Suprapubic skin (tissue), 4 donors: ENCODE results near the gene MAOA. TPM values are rescaled to one million over a fixed set of nuclear protein-coding genes. Genes with fewer than 3 reads are reported as not detected.
"Not testable (repeated sequence)": the region's sequence is repeated elsewhere in the genome, so short reads cannot be mapped to it uniquely, and the experiment has no call there.

Experiments
- DNase-seq, 2 donors: peaks; one replicate each; pipeline ENCODE4 v3.0.0-alpha.2; 2019; ENCODE audit warnings: low spot score in 2 of 2
- H3K27ac ChIP-seq: fragments of 200-600 bp; sonication (generic); one replicate; pipeline ENCODE4 v1.5.1; 2019
- H3K27me3 ChIP-seq: fragments of 200-600 bp; sonication (generic); one replicate; pipeline ENCODE4 v1.5.1; 2019
- H3K36me3 ChIP-seq: fragments of 200-600 bp; sonication (generic); one replicate; pipeline ENCODE4 v1.5.1; 2019
- H3K4me1 ChIP-seq: fragments of 200-600 bp; sonication (generic); one replicate; pipeline ENCODE4 v1.5.1; 2019
- H3K4me3 ChIP-seq: fragments of 200-600 bp; sonication (generic); one replicate; pipeline ENCODE4 v1.5.1; 2019; ENCODE audit warnings: mild to moderate bottlenecking
- H3K9me3 ChIP-seq: fragments of 200-600 bp; sonication (generic); one replicate; pipeline ENCODE4 v1.5.1; 2019
- CTCF ChIP-seq, 2 donors: fragments of 200-600 bp in 1 of 2; fragments of 450-650 bp in 1 of 2; sonication (generic) in 1 of 2; IDR thresholded peaks; one replicate each; pipeline ENCODE4 v1.5.1; 2016 to 2019; ENCODE audit warnings: antibody characterized with exemption in 2 of 2, mild to moderate bottlenecking in 1 of 2, moderate library complexity in 1 of 2
- EP300 ChIP-seq: sonication (generic); formaldehyde crosslinking; IDR thresholded peaks from one replicate; pipeline ENCODE4 v1.6.1; 2017; ENCODE audit warnings: antibody characterized with exemption
- POLR2A ChIP-seq, 2 donors: fragments of 450-650 bp; IDR thresholded peaks; one replicate each; pipeline ENCODE4 v1.6.1; 2017; ENCODE audit warnings: antibody characterized with exemption in 2 of 2, mild to moderate bottlenecking in 2 of 2, moderate library complexity in 2 of 2
- POLR2AphosphoS5 ChIP-seq, 3 donors: sonication (generic); formaldehyde crosslinking; IDR thresholded peaks; one replicate each; pipeline ENCODE4 v1.6.1; 2017; ENCODE audit warnings: antibody characterized with exemption in 3 of 3
- WGBS: methylation state at CpG from one replicate; pipeline ENCODE4 v1.1.5; 2018; 5-methylcytosine and 5-hydroxymethylcytosine counted together
- total RNA-seq, 4 donors: library from RNA; depleted of rRNA; stranded (reverse); fragments of >200 nt; gene quantifications; one replicate each; pipeline ENCODE4 v1.1.0, GENCODE V29; 2016

Gene MAOA
- 100 to 1,000 TPM; 123 to 166 (median 132) TPM for total RNA-seq

DNA sequence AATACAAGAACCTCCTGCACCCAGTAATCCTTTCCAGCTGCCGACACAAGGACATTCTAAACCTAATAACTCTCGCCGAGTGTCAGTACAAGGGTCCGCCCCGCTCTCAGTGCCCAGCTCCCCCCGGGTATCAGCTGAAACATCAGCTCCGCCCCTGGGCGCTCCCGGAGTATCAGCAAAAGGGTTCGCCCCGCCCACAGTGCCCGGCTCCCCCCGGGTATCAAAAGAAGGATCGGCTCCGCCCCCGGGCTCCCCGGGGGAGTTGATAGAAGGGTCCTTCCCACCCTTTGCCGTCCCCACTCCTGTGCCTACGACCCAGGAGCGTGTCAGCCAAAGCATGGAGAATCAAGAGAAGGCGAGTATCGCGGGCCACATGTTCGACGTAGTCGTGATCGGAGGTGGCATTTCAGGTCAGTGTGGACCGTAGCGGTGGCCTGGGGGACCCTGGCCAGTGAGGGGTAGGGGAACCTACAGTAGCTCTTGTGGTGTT is at the start of gene MAOA:
MAOA (plus strand) TSS at position 295 of the 490 bp plus-strand sequence; CDS start at position 338, 43 bp downstream.
- no peaks in the 10 kb centered on the region for H3K27me3 ChIP-seq
- no peaks in the 10 kb centered on the region for H3K9me3 ChIP-seq
- H3K27ac ChIP-seq = peak within 1 kb of the TSS; percentile 94
- no peaks in the 10 kb centered on the region for H3K36me3 ChIP-seq
- no peak for TF ChIP-seq POLR2A (IDR thresholded peaks at IDR 0.05)
- no peak for TF ChIP-seq CTCF (IDR thresholded peaks at IDR 0.05)
- TF ChIP-seq POLR2AphosphoS5 (IDR thresholded peaks at IDR 0.05) = no peak
- no peak for TF ChIP-seq EP300
- H3K4me3 ChIP-seq = peak within 1 kb of the TSS; percentile 69
- peaks cover 7% of the 10 kb centered on the region for H3K4me1 ChIP-seq
- WGBS = 52% methylated on average over 28 of the region's 29 CpGs
- peak; percentile 91 to 92 for DNase-seq

GRCh38 chrX:43612400-43612799 is 43.7 kb upstream of the MAOA start:
- Histone ChIP-seq H3K4me3 (no peak overlapping the region), H3K36me3 (no peaks in the 10 kb centered on the region), H3K27me3 (no peaks in the 10 kb centered on the region), H3K4me1 (peaks cover 5% of the 10 kb centered on the region), H3K27ac (no peak overlapping the region), H3K9me3 (no peaks in the 10 kb centered on the region)
- TF ChIP-seq EP300 = no peak
- TF ChIP-seq POLR2A (IDR thresholded peaks at IDR 0.05) = no peak
- TF ChIP-seq POLR2AphosphoS5 (IDR thresholded peaks at IDR 0.05) = no peak
- no peak for TF ChIP-seq CTCF (IDR thresholded peaks at IDR 0.05)
- DNase-seq = no peak

DNA sequence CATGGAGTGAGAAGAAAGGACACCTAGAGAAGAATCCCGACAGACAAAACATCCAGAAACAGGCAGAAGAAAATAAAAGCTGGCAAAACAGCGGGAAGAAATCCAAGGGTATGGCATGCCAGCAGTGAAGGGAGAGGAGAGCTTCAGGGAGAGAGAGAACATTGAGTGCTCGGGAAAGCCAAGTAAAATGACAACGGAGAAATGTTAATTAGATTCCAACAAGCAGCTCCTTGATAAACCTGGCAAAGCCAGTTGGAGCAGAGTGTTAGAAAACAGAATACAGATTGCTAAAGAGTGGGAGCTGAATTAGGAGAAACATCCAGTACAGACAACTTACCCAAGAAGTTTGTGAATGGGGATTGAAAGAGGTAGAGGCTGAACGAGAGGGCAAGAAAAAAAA is 40.4 kb upstream of the MAOA start:
- Histone ChIP-seq H3K4me1 (peaks cover 5% of the 10 kb centered on the region), H3K27me3 (no peaks in the 10 kb centered on the region), H3K9me3 (no peaks in the 10 kb centered on the region), H3K27ac (peak overlapping the region; percentile 49), H3K4me3 (no peak overlapping the region), H3K36me3 (no peaks in the 10 kb centered on the region)
- no peak for TF ChIP-seq EP300
- no peak for TF ChIP-seq CTCF (IDR thresholded peaks at IDR 0.05)
- WGBS = 55% methylated on average over 5 of the region's 5 CpGs
- DNase-seq = no peak

GRCh38 chrX:43618366-43619205 is 37.5 kb upstream of the MAOA start:
- no peak overlapping the region for H3K27ac ChIP-seq
- H3K27me3 ChIP-seq = no peaks in the 10 kb centered on the region
- H3K4me1 ChIP-seq = peaks cover 5% of the 10 kb centered on the region
- no peak for TF ChIP-seq EP300
- TF ChIP-seq POLR2A (IDR thresholded peaks at IDR 0.05) = no peak
- TF ChIP-seq POLR2AphosphoS5 (IDR thresholded peaks at IDR 0.05) = no peak
- TF ChIP-seq CTCF (IDR thresholded peaks at IDR 0.05) = no peak
- no peaks in the 10 kb centered on the region for H3K36me3 ChIP-seq
- no peaks in the 10 kb centered on the region for H3K9me3 ChIP-seq
- WGBS = 65% methylated on average over 3 of the region's 3 CpGs
- no peak overlapping the region for H3K4me3 ChIP-seq
- DNase-seq = no peak

DNA sequence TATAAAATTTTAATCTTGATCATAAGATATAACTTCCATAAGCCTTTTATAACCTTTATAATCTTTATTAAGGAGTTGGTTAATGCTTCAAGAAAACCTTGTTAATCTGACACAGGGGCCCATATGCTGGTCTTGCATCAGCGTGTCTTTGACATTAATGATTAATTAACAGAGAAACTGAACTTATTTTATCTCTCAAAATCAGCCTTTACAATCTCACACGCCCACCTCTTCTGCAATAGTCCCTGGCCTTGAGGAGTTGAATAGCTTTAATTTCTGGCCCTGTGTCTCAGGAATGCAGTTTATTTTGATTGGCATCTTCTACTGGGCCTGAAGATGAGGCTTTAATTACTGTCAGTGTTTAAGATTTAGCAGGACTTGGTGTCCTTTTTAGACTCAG is 36.2 kb upstream of the MAOA start:
- H3K4me3 ChIP-seq, H3K36me3 ChIP-seq, DNase-seq, H3K4me1 ChIP-seq, H3K27me3 ChIP-seq, H3K9me3 ChIP-seq, H3K27ac ChIP-seq: not testable (repeated sequence)
- WGBS = 56% methylated on average over 2 of the region's 2 CpGs

DNA sequence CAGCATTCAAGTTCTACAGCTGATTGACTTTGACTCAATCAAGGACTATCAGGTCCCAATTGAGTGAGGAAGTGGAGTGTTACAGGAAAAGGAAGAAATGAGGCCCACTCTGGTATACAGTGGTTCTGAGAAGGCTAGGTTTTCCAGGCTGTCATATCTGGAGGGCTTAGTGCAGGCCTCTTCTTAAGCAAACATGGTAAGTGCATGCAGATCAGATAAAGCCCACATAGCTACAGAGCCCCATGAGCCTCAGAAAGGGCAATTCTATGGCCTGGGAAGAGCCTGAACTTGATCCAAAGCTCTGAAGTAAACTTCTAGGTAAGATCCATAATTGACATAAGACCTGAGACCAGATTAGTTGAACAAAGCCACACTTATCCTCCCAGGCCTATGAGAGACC is 29.0 kb upstream of the MAOA start:
- no peaks in the 10 kb centered on the region for H3K4me1 ChIP-seq
- H3K27me3 ChIP-seq = no peaks in the 10 kb centered on the region
- no peaks in the 10 kb centered on the region for H3K36me3 ChIP-seq
- no peak for TF ChIP-seq POLR2AphosphoS5 (IDR thresholded peaks at IDR 0.05)
- TF ChIP-seq CTCF (IDR thresholded peaks at IDR 0.05) = no peak
- no peak for TF ChIP-seq EP300
- no peak for TF ChIP-seq POLR2A (IDR thresholded peaks at IDR 0.05)
- no peak overlapping the region for H3K27ac ChIP-seq
- H3K9me3 ChIP-seq = no peaks in the 10 kb centered on the region
- no peak overlapping the region for H3K4me3 ChIP-seq
- no peak for DNase-seq
